Coronary artery (tissue), 2 donors: Measurements from ENCODE around the gene CYP2A13.
"Not testable (repeated sequence)": the region's sequence is repeated elsewhere in the genome, so short reads cannot be mapped to it uniquely, and the experiment has no call there.

ENCODE experiments used
- DNase-seq: peaks from one replicate; pipeline ENCODE4 v3.0.0-alpha.2; 2017; ENCODE audit warnings: low spot score
- H3K27ac ChIP-seq, 2 donors: fragments of 200-600 bp; sonication (generic); one replicate each; pipeline ENCODE4 v1.5.1; 2016 to 2019
- H3K4me3 ChIP-seq: fragments of 200-600 bp; sonication (generic); 2 replicates; pipeline ENCODE4 v1.5.1; 2016; ENCODE audit warnings: mild to moderate bottlenecking, moderate library complexity
- CTCF ChIP-seq: fragments of 200-600 bp; sonication (generic); IDR thresholded peaks from one replicate; pipeline ENCODE4 v1.5.1; 2019; ENCODE audit warnings: antibody characterized with exemption

CYP2A13 gene

GRCh38 chr19:41123716-41124294 is 35.6 kb downstream of the CYP2A13 start:
- H3K27ac ChIP-seq = no peak overlapping the region

GRCh38 chr19:41126765-41127203 is 38.5 kb downstream of the CYP2A13 start:
- DNase-seq, H3K27ac ChIP-seq, H3K4me3 ChIP-seq: not testable (repeated sequence)
- peak; percentile 26 for TF ChIP-seq CTCF

More at GRCh38 chr19:41123716-41124294, 35.6 kb downstream of the CYP2A13 start:
- no peak for DNase-seq
- TF ChIP-seq CTCF = no peak
- H3K4me3 ChIP-seq = no peak overlapping the region

- DNase-seq = not testable (repeated sequence)
These were observed 39.1 kb downstream of the CYP2A13 start for GRCh38 chr19:41127362-41127761.

GRCh38 chr19:41127801-41128300 is 39.6 kb downstream of the CYP2A13 start:
- not testable (repeated sequence) for DNase-seq, H3K27ac ChIP-seq
- peak overlapping the region; percentile 54 for H3K4me3 ChIP-seq

More at GRCh38 chr19:41127362-41127761, 39.1 kb downstream of the CYP2A13 start:
- not testable (repeated sequence) for H3K27ac ChIP-seq, H3K4me3 ChIP-seq

- H3K4me3 ChIP-seq = no peak overlapping the region
- no peak for DNase-seq
- H3K27ac ChIP-seq = no peak overlapping the region
- TF ChIP-seq CTCF = no peak
These were observed 40.4 kb downstream of the CYP2A13 start for GRCh38 chr19:41128692-41129091.

- H3K4me3 ChIP-seq = no peak overlapping the region
- DNase-seq = no peak
- no peak overlapping the region for H3K27ac ChIP-seq
- no peak for TF ChIP-seq CTCF
These were observed 42.9 kb downstream of the CYP2A13 start for GRCh38 chr19:41131186-41131585.

- no peak overlapping the region for H3K27ac ChIP-seq
- no peak for DNase-seq
- no peak for TF ChIP-seq CTCF
- no peak overlapping the region for H3K4me3 ChIP-seq
These were observed 45.0 kb downstream of the CYP2A13 start for GRCh38 chr19:41133260-41133659.

- H3K27ac ChIP-seq = no peak overlapping the region
- H3K4me3 ChIP-seq = no peak overlapping the region
- no peak for DNase-seq
- no peak for TF ChIP-seq CTCF
These were observed 46.4 kb downstream of the CYP2A13 start for GRCh38 chr19:41134616-41135015.

- peak overlapping the region; percentile 68 for H3K4me3 ChIP-seq
- H3K27ac ChIP-seq = peak overlapping the region in 1 of 2 donors; percentile 56
- DNase-seq = not testable (repeated sequence)
These were observed 47.4 kb downstream of the CYP2A13 start for GRCh38 chr19:41135390-41136384.
